NCI-H510A (cell line): Measurements from ENCODE around the gene PTCH1.

Source experiments
- DNase-seq: peaks from one replicate; lab custom pipeline; 2025; lab: John Stamatoyannopoulos, UW

PTCH1 gene

GRCh38 chr9:95498641-95499040, 18.1 kb downstream of the PTCH1 start:
- no peak for DNase-seq

- no peak for DNase-seq
Measured at GRCh38 chr9:95497772-95498171, 19.0 kb downstream of the PTCH1 start.

- no peak for DNase-seq
Measured at GRCh38 chr9:95496687-95497086, 20.1 kb downstream of the PTCH1 start.

- DNase-seq = no peak
Measured at GRCh38 chr9:95495961-95496360, 20.8 kb downstream of the PTCH1 start.

DNA sequence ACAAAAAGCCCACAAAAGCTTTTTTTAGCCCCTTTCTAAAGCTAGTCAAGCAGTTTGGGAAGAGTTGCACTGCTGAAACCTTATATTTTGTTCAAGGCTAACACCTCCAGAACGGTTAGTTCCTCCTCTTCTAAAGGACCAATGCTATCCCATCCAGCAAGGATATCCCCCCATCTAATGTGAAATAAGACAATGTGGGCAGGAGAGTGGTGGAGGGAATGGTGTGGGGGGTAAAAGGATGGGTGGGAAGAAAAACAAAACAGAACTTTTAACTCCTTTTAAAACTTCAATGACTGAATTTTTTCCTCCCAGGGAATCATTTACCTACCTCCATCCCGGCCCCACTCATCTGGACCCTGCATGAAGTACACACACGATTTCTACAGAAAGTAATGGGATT, 21.2 kb downstream of the PTCH1 start:
- no peak for DNase-seq

DNA sequence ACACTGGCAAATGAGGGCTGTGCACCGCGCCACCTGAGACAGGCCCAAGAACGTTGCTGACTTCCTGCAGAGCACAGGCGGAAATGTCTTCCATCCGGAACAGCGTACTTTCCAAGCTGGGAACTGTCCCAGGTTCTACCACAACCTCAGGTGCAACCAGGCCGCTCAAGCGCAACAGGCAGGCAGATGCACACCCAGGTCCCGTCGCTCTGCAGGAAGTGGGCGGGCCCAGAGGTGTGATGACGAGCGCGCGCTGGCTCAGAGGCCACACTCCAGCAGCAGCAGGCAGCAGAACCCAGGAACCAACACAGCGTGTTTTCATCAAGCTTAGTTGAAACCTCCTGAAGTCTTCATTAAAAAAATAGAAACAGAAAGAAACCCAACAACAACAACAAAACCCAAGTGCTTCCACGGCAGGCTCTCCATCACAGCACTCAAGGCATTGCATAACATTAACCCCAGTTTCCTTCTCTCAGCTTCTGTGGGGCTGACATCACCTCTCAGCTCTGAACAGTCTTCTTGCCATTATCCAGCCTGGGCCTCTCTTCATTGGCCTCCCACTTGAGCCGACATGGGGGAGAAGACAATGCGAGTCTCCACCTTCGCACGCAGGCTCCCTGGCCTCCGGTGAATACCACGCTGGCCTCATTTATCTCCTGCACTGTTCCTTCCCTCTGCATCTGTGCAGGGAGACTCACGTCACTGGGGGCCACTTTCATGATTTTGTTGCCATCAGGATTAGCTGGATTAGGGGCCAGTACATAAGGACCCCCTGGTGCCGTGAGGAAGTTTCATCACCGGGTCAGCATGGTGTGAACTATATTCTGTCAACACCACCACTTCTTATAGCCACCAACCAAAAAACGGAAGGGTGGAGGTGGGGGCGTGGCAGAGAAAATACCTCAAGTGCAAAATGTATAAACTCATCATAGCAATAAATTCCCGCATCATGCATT, 22.1 kb downstream of the PTCH1 start:
- DNase-seq = peak; percentile 85

- DNase-seq = peak; percentile 57
Measured at GRCh38 chr9:95494022-95494415, 22.8 kb downstream of the PTCH1 start.

GRCh38 chr9:95493402-95493801, 23.4 kb downstream of the PTCH1 start:
- DNase-seq = no peak

DNA sequence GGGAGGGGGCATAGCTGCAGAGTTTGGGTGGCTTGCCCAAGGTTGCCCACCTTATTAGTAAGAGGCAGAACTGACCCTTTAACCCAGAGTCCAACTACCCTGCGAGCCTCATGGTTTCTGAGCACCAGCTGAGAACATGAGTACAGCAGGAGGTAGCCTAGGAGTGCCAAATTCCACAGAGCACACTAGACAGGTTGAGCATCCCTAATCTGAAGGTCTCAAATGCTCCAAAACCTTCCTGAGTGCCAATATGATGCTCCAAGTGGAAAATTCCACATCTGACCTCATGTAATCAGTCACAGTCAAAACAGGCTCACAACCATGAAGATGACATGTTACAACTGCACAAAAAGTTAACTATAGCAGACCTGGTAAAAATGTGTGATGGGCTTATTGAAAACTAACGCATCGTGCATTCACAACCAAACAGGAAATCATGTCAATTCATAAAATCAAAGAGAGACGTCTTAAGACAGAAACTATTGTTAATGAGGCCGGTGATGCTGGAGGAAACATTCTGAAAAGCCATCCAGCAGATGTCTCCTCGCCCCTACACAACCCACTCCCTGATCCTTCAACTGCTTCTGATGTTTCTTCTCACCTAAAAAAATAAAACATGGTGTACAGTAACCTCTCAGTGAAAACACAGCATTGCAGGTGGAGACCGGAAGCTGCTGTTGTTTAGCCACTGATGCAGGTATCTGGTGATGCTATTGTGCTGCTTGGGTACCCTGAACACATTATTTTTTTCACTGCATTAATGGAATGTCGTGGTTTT, 25.0 kb downstream of the PTCH1 start:
- no peak for DNase-seq

DNA sequence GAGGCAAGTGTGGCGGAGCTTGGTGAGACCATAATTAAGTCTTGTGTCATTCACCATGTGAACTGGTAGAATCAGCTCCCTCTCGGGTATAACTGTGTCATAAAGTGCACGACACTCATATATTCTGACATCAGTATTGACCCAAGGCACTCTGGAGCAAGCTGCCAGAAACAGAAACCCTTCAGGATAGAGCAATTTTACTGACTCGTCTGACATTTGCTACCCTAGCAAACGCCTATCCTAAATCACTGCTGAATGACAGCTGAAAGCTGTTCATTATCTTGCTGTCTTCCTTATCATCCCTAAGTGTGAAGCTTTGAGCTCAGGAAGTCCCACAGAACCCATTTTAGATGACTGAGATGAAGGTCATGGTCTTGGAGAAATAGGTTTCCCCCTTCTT, 27.8 kb downstream of the PTCH1 start:
- DNase-seq = no peak

- DNase-seq = no peak
Measured at GRCh38 chr9:95486318-95486717, 30.5 kb downstream of the PTCH1 start.

DNA sequence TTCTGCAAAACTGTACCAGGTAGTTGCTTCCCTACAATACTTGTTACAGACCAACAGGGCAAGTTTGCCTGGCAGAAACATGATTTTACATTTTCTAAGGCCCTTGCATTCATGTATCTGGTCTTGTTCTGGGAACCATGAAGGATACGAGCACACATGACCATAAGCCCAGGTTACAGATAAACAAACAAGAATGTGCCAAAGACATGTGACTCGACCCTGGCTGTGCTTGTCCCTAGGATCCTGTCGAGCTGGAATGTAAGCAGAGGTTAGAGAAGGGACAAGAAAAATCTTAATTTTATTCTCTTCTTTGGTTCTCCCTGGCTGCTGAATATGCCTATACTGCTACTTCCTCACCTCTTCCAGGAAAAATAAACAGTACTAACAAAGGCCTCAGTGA, 32.5 kb downstream of the PTCH1 start:
- DNase-seq = no peak

GRCh38 chr9:95483431-95483830, 33.3 kb downstream of the PTCH1 start:
- no peak for DNase-seq

DNA sequence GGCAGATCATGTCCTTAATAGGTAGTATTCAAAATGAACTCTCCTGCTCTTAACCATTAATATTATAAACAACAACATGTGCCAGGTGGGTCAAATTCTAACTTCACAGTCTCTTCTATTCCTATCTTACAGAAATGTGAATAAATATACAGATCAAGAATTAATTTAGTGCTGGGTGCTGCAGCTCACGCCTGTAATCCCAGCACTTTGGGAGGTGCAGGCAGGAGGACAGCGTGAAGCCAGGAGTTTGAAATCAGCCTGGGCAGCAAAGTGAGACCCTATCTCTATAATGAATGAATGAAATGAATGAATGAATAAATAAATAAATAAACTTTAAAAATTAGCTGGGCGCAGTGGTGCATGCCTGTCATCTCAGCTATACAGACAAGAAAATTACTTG, 34.1 kb downstream of the PTCH1 start:
- no peak for DNase-seq

DNA sequence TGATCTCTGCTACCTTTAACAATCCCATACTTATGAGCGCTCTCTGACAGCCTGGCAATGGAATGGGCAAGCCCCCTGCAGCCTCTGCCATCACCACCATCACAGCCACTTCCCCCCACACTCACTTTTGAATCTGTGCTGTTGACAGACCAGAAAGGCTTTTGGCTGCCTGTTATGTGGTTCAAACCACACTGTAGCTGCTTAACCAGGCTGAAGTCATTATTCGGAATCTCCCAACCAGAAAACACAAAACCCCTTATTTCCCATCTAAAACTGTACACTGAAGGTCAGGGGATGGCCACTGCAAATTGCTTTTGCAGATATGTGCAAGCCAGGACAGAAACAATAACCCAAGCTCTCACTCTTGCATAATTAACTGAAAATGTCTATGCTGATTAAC, 35.8 kb downstream of the PTCH1 start:
- DNase-seq = no peak

DNA sequence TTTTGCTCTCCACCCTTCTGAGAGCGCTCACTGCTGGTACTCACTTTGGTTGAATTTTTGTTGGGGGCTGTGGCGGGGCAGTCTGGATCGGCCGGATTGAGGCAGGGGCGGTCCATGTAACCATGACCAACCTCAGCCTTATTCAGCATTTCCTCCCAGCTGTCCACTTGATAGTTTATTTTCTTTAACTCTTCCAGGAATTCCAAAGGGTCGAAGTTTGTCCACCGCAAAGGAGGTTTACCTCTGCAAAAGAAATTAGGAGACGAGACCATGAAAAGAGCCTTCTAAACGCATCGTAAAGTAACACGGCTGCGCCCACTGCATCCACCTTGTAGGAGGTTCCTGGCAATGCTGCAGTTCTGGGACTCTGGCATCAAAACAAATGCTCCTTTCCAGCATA, 36.4 kb downstream of the PTCH1 start:
- no peak for DNase-seq

DNA sequence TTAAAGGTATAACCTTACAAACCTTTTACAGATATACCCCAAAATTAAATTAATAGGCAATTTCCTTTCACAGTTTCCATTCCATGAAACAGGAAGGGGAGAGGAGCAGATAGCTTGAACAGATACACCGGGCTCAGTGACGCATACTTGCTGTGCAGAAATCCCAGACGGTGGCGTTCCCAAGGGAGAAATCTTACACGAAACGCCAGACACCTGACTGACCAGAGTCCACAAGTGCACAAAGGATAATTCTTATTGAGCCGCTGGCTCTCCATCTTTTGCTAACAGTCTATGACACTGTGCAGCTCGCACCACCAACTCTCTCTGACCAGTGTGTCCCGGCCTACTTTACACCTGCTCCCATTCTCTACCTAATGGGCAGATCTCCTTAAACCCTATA, 37.4 kb downstream of the PTCH1 start:
- DNase-seq = no peak

DNA sequence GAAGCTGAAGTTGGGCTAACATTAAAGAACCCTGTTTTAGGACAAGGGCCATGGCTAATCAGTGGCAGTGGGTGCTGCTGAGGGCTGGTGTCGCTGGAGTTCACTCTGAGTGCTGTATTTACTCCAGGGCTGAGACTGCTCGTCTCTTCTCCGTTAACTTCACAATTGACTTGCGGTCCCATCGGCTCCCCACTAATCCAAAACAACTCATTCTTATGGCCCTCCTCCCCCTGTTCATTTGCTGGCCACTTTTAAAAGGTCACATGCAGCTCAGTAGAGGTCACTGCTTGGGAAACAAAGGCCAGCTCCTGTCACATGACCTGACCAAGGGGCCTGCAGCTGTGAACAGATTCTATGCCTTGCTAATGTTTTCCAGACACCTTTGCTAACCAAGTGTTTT, 38.4 kb downstream of the PTCH1 start:
- no peak for DNase-seq

- no peak for DNase-seq
Measured at GRCh38 chr9:95477885-95478284, 38.9 kb downstream of the PTCH1 start.

GRCh38 chr9:95477441-95477840, 39.3 kb downstream of the PTCH1 start:
- DNase-seq = no peak

- no peak for DNase-seq
Measured at GRCh38 chr9:95468791-95469190, 48.0 kb downstream of the PTCH1 start.

- DNase-seq = no peak
Measured at GRCh38 chr9:95465115-95465514, 51.7 kb downstream of the PTCH1 start.
